GM12878 (cell line): ENCODE measurements around the gene CEP295NL.
"Not testable (repeated sequence)": the region's sequence is repeated elsewhere in the genome, so short reads cannot be mapped to it uniquely, and the experiment has no call there.

ENCODE experiments used
- BCL3 ChIP-seq: IDR thresholded peaks from 2 replicates; pipeline ENCODE4 v1.6.1; 2011; ENCODE audit warnings: borderline replicate concordance, low read depth, mild to moderate bottlenecking, moderate library complexity, low read length; ENCODE audit not compliant: insufficient read depth, poor library complexity, severe bottlenecking
- CBFB ChIP-seq: IDR thresholded peaks from 2 replicates; pipeline ENCODE4 v1.6.1; 2016; ENCODE audit warnings: antibody characterized with exemption, low read depth
- CTCF ChIP-seq, 3 experiments: IDR thresholded peaks in 2 of 3; conservative IDR thresholded peaks in 1 of 3; 2 replicates each; pipeline ENCODE4 v1.5.1; 2011; ENCODE audit warnings: low read depth in 3 of 3, low read length in 3 of 3, mild to moderate bottlenecking in 3 of 3, control low read depth in 2 of 3, moderate library complexity in 2 of 3, inconsistent platforms in 1 of 3, mixed read lengths in 1 of 3; ENCODE audit not compliant: control insufficient read depth in 2 of 3, insufficient read depth in 1 of 3; ENCODE audit errors: extremely low read depth in 1 of 3
- FOS ChIP-seq: IDR thresholded peaks from 3 replicates; pipeline ENCODE4 v1.6.1; 2011; ENCODE audit warnings: borderline replicate concordance; ENCODE audit not compliant: insufficient read length; ENCODE audit errors: extremely low read depth
- JUND ChIP-seq: IDR thresholded peaks from 2 replicates; pipeline ENCODE4 v1.6.1; 2012; ENCODE audit warnings: low read depth, mild to moderate bottlenecking, low read length, improper control_type of control experiment, moderate library complexity
- KDM1A ChIP-seq: fragments of 200-600 bp; sonication (generic); IDR thresholded peaks from 2 replicates; pipeline ENCODE4 v1.6.1; 2016; ENCODE audit warnings: borderline replicate concordance
- NR2C2 ChIP-seq: IDR thresholded peaks from 2 replicates; pipeline ENCODE4 v1.6.1; 2011; ENCODE audit warnings: borderline replicate concordance, low read depth; ENCODE audit not compliant: control insufficient read depth, insufficient read length
- POLR2A ChIP-seq: IDR thresholded peaks from 2 replicates; pipeline ENCODE4 v1.6.1; 2011; ENCODE audit warnings: low read depth, mild to moderate bottlenecking, low read length
- POU2F2 ChIP-seq: IDR thresholded peaks from 3 replicates; pipeline ENCODE4 v1.6.1; 2011; ENCODE audit warnings: low read depth, mild to moderate bottlenecking, low read length, borderline replicate concordance
- RAD21 ChIP-seq: IDR thresholded peaks from 2 replicates; pipeline ENCODE4 v1.6.1; 2011; ENCODE audit warnings: mild to moderate bottlenecking, low read depth, low read length, moderate library complexity; ENCODE audit not compliant: insufficient read depth
- RCOR1 ChIP-seq: conservative IDR thresholded peaks from 2 replicates; pipeline ENCODE4 v1.6.1; 2012; ENCODE audit warnings: low read depth, low read length, improper control_type of control experiment
- SMARCA5 ChIP-seq: fragments of 450-650 bp; IDR thresholded peaks from 2 replicates; pipeline ENCODE4 v1.6.1; 2017; ENCODE audit warnings: mild to moderate bottlenecking
- TF ChIP-seq, protein P1 (sequence below): IDR thresholded peaks from 2 replicates; pipeline ENCODE4 v1.6.1; 2011; ENCODE audit warnings: mild to moderate bottlenecking, low read depth, low read length, moderate library complexity; ENCODE audit not compliant: insufficient replicate concordance

DNA sequence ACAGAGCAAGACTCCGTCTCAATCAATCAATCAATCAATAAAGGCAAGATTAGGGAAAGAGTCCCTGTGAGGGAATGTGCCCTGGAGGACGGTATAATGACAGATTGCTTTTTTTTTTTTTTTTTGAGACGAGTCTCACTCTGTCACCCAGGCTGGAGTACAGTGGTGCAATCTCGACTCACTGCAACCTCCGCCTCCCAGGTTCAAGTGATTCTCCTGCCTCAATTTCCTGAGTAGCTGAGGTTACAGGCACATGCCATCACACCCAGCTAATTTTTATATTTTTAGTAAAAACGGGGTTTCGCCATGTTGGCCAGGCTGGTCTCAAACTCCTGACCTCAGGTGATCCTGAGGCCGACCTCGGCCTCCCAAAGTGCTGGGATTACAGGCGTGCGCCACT, 12.9 kb downstream of the CEP295NL start:
- not testable (repeated sequence) for TF ChIP-seq NR2C2; KDM1A; CTCF (IDR thresholded peaks at IDR 0.05 in 2 of 3, conservative IDR thresholded peaks at IDR 0.05 in 1 of 3; ENCODE audit: control insufficient read depth in 2 of 3, extremely low read depth in 1 of 3, insufficient read depth in 1 of 3, low read depth in 3 of 3, low read length in 3 of 3); RCOR1; CBFB; JUND; RAD21; POU2F2; POLR2A; BCL3; FOS; SMARCA5
- TF ChIP-seq, protein P1, sequence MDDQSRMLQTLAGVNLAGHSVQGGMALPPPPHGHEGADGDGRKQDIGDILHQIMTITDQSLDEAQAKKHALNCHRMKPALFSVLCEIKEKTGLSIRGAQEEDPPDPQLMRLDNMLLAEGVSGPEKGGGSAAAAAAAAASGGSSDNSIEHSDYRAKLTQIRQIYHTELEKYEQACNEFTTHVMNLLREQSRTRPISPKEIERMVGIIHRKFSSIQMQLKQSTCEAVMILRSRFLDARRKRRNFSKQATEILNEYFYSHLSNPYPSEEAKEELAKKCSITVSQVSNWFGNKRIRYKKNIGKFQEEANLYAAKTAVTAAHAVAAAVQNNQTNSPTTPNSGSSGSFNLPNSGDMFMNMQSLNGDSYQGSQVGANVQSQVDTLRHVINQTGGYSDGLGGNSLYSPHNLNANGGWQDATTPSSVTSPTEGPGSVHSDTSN = not testable (repeated sequence)
